ENCODE data around the gene ECE1.
A peak's percentile ranks its signal among the peaks of the same experiment; 100 is the strongest.

ECE1 gene

DNA sequence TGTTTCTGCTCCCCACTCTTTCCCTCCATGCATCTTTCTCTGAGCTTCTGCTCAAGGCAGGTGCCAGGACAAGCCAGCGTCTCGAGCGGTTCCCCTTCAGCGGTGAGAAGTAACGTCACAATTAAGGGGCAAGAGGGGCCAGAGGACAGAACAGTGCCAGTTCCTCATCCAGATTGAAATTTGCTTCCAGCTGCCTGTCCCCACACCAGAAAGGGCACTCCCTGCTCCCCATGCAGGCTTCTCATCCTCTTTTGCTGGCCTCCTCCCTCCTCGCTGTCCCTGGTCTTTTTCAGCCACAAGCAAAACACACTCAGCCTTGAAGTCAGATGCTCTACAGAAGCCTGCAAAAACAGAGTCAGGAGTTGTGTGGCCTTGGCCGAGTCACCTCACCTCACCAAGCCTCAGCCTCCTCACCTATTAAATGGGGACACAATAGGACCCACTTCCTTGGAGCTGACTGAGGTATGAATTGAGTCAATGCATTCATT lies 35.0 kb upstream of the ECE1 start:
- DNase-seq (ENCODE audit: low read depth) = no peak

DNA sequence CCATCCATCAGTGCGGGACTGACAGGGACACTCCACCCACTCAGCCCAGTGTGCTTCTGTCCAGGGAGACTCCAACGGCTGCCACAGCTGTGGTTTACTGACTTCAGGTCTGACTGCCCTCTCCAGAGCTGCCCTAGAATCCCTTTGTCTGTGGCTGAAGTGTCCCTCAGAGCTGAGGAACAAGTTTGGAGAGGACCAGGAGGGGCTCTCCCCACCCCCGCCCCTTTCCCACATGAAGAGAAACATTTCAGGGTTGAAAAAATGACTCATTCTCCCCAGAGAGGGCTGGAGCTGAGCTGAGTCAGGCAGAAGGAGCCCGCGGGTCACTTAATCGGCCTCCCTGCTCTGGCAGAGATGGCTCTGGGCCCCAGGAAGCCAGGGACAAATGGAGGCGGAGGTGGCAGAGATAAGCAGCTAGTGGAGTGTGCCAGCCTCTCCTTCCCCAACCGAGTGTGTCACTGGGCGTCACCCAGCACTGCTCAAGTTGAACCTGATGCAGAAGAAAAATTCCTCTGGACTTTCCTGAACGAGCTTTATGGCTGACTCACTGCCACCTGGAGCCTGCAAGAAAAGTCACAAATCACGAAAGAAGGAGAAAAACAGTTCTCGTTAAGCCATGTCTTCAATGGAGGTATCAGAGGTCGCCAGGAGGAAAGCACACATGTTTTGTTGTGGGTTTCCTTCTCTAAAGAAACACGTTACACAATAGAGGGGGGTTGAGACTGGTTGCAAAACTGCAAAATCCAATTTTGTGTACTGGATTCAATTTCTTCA lies 34.3 kb upstream of the ECE1 start:
- DNase-seq (ENCODE audit: low read depth) = peak; percentile 88

DNA sequence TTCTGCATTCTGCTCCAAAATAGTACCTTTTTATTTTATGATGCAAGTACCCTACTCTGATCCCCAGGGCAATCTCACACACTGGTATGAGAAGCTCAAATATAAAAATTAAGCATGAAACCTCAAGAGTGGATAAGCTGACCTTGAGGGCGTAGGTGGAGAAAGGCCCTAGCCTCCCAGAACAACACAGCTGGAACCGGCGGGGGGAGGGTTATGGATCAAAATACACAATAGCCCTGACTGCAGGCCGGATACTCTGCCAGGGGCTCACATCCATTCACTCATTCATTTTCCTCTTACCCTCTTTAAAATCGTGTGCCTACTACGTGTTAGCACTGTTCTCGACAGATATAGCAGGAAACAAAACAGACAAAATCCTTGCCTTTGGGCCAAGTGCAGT lies 32.8 kb upstream of the ECE1 start:
- no peak for DNase-seq (ENCODE audit: low read depth)

DNA sequence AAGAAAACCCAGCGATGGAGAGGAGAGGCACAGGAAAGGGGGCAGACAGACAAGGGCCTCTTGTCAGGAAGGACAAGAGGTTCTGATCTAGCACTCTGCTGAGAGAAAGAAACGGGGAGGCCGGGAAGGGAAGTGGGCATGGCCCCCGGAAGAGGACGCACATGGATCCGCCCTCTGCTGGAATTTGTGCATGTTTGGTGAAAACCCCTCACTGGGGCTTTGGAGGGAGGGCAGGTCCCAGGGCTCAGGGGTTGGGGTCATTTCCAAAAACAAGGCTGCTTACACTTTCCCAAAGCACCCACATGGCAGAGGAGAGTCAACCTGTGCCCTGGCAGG lies 32.4 kb upstream of the ECE1 start:
- no peak for DNase-seq (ENCODE audit: low read depth)

DNA sequence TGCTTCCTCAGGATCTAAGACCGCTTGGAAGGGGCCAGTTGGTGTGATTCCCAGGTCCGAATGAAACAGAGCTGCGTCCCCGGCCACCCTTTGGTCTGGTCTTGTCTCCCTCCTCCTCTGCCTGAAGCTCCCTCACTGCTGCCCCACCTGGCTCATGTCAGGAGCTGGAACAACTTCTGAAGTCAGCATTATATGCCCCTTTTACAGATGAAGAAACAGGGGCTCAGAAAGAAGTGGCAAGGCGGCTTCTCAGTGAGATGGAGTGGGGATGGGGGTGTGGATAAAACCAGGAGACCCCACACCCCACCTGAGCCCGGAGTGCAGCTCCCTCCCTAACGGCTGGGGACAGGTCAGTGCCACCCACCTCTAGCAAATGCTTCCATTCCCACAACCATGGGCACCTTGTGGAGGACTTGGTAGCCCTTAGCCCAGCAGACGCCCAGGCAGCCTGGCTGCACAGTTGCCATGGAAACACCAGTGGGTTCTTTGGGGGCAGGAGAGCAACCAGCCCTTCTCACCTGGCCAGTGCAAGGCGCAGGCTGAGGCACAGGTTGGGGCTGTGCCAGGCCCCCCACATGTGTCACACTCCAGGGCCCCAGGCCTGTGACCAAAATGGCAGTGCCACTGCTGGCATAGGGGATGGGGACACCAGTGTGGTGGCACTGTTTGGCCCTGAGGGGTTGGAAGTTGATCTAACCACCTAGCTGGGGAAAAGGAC lies 31.9 kb upstream of the ECE1 start:
- DNase-seq (ENCODE audit: low read depth) = no peak

DNA sequence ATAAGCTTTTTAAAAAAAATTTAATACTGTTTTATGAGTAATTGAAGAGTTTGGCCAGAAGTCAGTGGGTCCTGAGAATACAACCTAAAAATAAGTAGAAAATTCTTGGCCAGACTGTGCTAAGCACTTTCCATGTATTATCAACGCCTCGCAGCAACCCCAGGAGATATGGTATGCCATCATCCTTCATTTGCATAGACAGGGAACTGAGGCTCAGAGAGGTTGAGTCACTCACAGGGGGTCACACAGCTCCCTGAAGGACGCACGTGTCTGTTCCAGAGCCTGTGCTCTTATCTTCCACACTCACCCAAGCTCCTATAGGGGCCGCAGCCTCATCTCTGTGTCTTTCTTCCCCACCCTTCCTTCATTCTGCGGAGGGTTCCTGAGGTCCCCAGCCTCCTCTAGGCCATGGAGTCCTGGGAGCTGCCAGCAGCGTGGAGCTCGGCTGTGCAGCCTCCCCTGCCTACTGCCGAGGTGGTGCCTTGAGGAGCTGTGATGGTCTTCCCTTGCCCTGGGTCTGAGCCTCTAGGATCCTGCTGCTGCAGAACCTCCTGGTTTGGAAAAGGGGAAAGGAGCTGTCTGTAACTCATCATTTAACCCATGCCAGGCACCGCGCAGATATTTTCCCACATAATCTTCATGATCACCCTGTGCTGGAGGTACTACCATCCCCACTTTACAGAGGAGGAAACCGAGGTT lies 30.3 kb upstream of the ECE1 start:
- DNase-seq (ENCODE audit: low read depth) = no peak

DNA sequence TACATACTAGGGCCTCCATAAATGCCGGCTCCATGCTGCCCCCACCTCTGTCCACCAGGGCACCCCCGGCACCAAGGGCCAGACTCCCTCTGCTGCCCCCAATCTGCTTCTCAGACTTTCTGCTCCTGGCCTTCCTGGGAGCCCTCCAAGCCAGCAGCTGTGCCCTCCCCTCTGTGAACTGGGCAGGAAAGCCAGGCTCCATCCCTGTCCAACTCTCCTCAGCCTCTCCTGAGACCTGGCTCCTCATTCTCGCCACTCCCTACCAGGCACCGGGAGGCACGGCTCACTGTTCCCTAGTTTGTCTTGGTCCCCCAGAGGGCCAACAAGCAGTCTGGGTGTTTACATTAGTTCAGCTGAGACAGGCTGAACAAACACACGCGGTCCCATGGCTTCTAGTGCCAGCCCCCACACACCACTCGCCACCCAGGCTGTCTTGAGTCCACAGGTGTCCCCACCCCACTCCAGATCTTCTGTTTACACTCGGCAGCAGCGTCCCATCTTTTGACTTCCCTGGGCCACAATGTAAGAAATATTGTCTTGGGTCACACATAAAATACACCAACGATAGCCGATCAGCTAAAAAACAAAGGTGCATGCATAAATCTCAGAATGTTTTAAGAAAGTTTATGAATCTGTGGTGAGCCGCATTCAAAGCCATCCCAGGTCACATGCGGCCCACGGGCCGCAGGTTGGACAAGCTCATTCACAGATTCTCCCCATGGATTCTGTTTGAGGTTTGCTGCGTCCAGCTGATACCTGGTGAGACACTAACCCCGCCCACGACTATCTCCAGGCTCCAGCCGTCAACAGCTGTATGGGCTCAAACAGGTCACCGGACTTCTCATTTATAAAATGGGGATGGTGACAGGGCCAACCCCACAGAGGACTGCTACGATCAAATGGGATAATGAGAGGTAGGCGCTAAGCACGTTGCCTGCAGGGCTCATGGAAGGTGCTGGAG lies 29.5 kb upstream of the ECE1 start:
- no peak for DNase-seq (ENCODE audit: low read depth)

DNA sequence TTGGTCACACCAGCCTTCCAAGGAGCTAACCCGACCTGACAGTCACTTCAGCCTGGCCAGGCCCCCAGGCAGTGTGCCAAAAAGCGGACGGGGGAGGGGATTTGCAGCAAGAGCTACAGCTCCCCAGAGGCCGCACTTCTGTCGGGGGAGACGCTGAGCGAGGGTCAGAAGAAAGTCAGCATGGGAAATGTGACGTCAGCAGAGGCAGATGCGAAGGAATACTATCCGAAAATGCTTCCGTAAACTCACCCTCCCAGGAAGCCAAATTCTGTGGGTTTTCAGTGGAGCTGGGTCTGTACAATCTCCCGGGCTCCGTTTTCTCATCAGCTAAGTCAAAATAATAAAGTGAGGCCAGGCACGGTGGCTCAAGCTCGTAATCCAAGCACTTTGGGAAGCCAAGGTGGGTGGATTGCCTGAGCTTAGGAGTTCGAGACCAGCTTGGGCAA lies 28.5 kb upstream of the ECE1 start:
- DNase-seq (ENCODE audit: low read depth) = peak; percentile 91

DNA sequence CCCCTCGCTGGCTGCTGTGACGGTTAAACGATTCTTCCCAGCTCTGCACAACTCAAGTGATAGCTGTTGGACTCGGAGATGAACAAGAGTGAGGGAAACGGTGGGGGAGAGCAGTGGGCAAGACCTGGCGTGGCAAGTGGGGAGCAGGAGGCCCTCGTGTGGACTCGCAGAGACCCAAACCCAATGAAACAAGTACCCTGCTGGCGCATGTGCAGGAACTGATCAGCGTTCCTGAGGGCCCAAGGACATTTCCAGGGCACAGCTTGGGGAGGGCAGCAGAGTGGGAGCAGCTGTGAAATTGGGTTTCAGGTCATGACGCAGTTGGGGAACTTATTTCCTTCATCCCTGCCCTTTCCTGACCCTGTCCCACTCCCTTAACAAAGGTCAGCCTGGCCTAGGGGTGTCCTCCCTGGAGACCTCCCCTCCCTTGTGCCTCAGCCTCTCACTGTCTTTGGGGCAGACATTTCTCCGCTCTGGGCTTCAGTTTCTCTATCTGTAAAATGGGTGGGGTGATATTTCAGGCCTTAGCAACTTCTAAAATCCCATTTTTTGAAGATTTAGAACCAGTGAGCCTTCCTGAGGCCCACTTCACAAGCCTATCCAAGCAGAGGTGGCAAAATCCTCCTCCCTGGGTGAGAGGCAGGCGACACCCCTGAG lies 27.9 kb upstream of the ECE1 start:
- DNase-seq (ENCODE audit: low read depth) = no peak

DNA sequence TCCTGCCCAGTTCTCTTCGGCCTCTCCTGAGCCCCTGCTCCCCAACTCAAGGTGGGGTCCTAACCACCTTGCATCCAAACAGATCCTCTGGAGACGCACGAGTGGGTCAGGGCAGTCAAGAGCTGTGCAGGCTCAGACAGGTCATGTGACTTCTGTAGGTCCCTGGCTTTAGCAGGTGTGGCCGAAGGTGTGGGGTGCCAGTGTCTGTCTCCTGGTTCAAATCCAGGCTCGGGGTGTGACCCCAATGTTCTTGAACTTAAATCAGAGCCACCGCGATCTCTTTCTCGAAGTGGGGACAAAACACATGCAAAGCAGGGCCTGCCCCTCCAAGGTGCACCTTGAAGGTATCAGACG lies 27.4 kb upstream of the ECE1 start:
- no peak for DNase-seq (ENCODE audit: low read depth)

DNA sequence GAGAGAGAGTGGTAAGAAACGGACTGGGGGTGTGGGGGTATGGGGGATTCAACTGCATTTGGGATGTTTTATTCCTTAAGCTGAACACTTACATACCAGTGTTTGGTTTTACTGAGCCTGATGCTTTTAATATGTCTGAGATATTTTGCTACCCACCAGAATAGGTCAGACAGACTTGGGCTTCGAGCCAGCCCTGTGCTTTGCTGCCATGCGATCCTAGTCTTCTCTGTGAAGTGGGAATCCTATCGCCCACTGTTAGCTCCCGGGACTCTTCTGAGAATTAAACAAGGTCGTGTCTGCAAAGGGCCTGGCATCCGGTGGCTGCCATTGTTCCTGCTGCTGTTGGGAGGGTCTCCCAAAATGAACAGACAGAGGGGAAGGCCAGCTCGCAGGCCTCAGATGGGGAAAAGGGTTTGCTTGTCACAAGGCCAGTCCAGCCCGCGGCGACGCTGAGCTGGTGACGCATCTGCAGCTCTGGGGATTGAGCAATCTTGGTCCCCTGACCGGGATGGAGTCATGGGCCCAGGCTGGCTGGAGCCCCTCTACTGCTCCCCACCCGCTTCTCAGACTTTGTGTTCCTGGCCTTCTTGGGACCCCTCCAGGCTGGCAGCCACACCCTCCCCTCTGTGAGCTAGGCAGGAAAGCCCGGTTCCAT lies 26.9 kb upstream of the ECE1 start:
- peak; percentile 81 for DNase-seq (ENCODE audit: low read depth)

DNA sequence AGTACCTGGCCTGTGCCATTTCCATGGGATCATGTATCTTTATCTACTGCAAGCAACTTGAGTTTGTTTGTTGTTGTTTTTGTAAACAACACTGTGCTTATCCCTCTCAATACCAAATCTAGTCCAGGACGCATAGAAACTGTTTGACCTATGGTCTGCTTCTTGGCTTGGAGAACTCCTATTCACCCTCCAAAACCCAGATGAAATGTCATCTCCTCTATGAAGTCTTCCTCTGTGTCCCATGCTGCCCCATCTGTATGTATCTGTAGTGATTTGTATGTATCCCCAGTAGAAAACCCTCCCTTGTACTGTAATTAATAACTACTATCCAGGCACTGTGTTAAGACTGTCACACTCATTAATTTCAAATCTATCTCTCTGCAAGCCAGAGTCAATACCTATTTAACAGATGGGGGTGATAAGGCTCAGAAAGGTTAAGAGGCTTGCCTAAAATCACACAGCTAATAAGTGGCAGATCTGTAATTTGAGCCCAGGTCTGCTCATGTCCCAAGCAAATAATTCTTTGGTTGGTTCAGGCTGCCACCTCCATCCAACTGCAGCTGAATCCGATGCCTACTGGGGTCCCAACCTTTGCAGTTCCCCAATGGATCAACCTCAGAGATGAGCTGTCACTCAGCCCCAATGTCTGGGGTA lies 24.6 kb upstream of the ECE1 start:
- no peak for DNase-seq (ENCODE audit: low read depth)

DNA sequence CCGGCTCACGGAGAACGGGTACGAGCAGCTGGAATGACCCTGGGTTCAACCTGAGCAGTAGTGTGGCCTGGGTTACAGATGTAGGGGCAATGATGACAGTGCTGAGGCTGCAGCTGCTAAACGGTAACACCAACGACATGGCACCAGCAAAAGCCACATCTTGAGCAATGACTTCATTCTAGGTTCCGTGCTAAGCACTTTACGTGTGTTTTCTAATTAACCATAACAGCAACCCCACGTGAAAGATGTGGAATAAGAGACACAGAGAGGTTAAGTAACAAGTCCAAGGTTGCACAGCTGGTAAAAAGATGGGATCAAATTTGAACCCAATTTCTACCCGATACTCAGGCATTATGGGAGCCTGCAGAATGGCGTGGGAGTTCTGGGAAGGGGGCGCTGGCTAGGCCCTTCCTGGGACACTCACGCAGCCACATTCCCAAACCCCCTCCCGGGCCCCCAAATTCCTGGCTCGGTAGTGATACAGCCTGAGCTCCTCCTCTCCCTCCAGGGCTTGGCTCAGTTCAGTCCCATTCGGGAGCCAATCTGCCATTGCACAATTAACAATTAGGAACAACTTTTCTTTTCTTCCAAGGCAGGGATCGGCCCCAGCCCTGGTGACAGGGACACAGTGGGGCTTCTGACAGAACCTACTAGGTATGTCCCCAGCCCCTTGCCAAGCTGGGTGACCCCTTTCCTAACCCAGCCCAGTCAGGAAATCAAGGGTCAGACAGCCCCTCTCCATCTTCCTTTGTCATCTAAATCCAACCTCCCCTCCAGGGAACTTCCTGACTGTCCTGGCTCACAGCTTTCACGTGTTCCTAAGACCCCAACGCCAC lies 23.8 kb upstream of the ECE1 start:
- no peak for DNase-seq (ENCODE audit: low read depth)

DNA sequence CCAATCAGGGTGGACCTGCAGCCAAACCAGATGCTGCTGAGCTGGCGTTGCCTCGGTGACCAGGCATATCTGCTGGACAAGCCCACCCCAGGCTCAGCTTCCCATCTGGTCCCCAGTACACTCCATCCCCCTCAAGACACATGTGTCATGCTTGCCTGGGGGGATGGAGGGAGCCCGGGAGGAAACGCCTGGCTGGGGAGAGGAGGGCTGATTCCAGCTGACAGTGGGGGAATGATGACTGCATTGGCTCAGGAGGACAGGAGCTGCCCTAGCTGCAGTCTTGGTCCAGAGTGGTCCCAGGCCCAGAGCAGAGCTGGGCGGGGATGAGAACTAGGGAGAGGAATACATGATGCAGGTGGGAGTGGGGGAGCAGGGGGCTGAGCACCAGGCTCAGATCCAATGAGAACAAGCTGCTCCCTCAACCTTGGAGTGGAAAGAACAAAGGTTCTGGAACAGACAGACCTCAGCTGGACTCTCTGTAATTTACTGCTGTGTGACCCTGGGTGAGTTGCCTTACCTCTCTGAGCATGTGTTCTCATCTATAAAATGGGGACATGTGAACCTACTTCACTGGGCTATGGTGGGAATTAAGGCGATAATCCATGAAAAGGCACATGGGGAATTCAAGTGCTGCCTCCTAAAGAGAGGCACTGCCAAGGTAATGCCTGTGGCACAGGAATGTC lies 23.1 kb upstream of the ECE1 start:
- peak; percentile 40 for DNase-seq (ENCODE audit: low read depth)

DNA sequence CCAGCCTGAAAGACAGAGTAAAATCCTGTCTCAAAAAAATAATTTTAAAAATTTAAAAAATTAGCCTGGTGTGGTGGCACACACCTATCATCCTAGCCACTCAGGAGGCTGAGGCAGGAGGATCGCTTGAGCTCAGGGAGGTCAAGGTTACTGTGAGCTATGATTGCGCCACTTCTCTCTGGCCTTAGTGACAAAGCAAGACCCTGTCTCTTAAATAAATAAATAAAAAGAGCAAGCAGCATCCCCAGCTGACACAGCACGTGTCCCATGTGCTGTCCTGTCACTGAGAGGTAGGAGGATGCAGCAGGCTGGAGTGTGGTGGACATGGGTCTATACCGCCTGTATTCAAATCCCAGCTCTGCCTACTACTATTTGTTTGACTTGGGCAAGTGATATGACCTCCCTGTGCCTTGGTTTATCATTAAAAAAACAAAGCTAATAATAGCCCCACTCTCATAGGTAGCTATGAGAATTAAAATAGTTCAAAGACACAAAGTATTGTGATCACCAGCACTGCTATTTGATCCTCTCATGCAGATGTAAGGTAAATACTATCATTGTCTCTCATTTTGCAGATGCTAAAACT lies 22.2 kb upstream of the ECE1 start:
- DNase-seq (ENCODE audit: low read depth) = no peak

DNA sequence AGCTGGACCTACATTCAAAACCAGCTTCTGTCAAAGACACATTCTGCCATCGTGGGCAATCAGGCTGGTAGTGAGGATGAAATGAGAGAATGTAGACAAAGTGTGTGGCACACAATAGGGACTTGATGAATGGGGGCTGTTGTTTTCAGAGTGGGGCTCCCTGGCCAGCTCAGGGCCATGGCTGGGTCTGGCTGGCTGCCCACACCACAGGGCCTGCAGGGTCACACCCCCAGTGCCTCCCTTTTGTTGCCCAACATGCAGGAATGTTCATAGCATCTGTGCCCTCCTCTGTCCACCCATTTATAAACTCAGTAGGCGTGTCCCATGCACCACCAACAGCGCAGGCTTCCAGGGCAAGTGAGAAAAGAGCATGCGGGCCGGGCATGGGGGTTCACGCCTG lies 20.8 kb upstream of the ECE1 start:
- no peak for DNase-seq (ENCODE audit: low read depth)

DNA sequence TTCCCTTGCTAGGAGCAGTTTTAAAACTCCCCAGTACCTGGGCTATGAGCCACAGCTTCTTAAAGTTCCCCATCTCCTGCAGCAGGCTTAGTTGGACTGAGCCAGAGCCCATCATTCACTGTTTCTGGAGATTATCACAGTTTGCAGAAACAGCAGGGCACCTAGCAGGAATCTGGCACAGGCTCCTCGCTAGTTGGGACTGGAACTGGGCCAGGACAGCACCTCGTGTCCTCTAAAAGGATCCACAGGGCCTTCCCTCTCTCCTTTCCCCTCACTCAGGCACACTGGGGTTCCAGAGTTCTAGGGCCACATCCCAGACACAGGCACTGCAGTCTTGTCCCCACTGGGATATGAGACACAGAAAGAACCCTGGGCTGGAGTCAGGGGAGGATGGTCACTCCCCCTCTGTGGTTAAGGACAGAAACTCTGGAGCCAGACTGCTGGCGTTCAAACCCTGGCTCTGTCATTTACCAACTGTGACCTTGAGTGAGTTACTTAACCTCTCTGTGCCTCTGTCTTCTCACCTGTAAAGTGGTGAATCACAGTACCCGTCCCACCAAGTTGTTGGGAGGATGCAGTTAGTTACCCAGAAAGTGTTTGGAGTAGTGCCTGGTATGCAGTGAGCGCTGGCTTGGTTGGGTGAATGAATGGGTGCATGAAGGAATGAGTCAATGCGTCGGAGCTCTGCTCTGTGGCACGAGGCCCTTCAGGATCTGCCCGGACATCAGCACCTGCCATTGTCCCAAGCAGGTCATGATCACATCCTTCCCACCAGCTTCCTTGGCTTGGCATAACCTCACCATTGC lies 18.8 kb upstream of the ECE1 start:
- no peak for DNase-seq (ENCODE audit: low read depth)

DNA sequence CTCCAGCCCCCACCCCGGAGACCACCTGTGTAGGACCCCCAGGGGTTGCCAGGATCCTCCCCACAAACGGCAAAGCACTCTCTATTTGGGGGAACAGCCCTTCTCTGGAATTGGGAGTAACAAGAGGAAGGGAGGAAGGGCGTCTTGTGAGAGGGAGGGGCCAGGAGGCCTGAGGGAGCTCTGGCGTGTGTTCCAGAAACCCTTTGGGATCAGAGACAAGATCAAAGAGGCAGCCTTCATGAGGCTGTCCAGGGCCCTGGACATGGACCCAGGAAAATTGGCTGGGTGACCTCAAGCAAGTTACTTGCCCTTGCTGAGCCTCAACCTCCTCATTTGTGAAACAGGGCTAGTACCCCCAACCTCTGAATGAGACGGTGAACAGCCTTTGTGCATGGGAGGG lies 18.1 kb upstream of the ECE1 start:
- DNase-seq (ENCODE audit: low read depth) = no peak

Data from iris pigment epithelial cell (primary cell).